Muscle of leg (tissue), 11 donors: ENCODE results near the gene PEG3. TPM values are rescaled to one million over a fixed set of nuclear protein-coding genes. Genes with fewer than 3 reads are reported as not detected.
A peak's percentile ranks its signal among the peaks of the same experiment; 100 is the strongest.

Experiments used
- DNase-seq: peaks from one replicate; pipeline ENCODE4 v3.0.0; 2013
- H3K27ac ChIP-seq: one replicate; pipeline ENCODE4 v1.5.1; 2013; ENCODE audit warnings: mild to moderate bottlenecking, low read length, control low read depth
- H3K27me3 ChIP-seq: one replicate; pipeline ENCODE4 v1.6.1; 2013; ENCODE audit warnings: low read length; ENCODE audit not compliant: control insufficient read depth, insufficient read depth
- H3K36me3 ChIP-seq: one replicate; pipeline ENCODE4 v1.6.1; 2013; ENCODE audit warnings: low read length; ENCODE audit not compliant: control insufficient read depth, insufficient read depth
- H3K4me1 ChIP-seq: one replicate; pipeline ENCODE4 v1.6.1; 2013; ENCODE audit warnings: low read length; ENCODE audit not compliant: control insufficient read depth, insufficient read depth
- H3K4me3 ChIP-seq: one replicate; pipeline ENCODE4 v1.5.1; 2013; ENCODE audit warnings: low read length, control low read depth
- H3K9me3 ChIP-seq: replicated peaks from 2 replicates; pipeline ENCODE4 v1.6.1; 2013; ENCODE audit warnings: low read depth, low read length; ENCODE audit not compliant: control insufficient read depth
- WGBS: methylation state at CpG from one replicate; pipeline ENCODE4 v1.1.5; 2013; ENCODE audit warnings: missing lambda C conversion rate; ENCODE audit not compliant: insufficient coverage; 5-methylcytosine and 5-hydroxymethylcytosine counted together
- polyA plus RNA-seq, 8 donors: library from polyadenylated mRNA; unstranded; fragments of 120-200 nt; gene quantifications; one replicate each; pipeline versions ENCODE4 v1.2.1 to v1.2.3, GENCODE V29; 2013; ENCODE audit warnings: inconsistent platforms in 1 of 8, low replicate concordance in 1 of 8; ENCODE audit not compliant: insufficient read length in 8 of 8, insufficient read depth in 1 of 8
- total RNA-seq: library from RNA; stranded (reverse); fragments of 120-200 nt; gene quantifications from one replicate; pipeline ENCODE4 v1.2.4, GENCODE V29; 2013

The PEG3 gene
- total and polyA plus RNA-seq, 9 donors, result 180 to 272 (median 229) TPM

GRCh38 chr19:56832352-56832928 is 8.1 kb downstream of the PEG3 start:
- peaks cover 46% of the 10 kb centered on the region for H3K4me1 ChIP-seq
- peak overlapping the region; percentile 59 for H3K27ac ChIP-seq
- DNase-seq, result no peak
- 60% methylated on average over 2 of the region's 5 CpGs for WGBS
- H3K9me3 ChIP-seq, result no peaks in the 10 kb centered on the region
- peaks cover 43% of the 10 kb centered on the region for H3K36me3 ChIP-seq
- H3K4me3 ChIP-seq, result no peak overlapping the region
- no peaks in the 10 kb centered on the region for H3K27me3 ChIP-seq

DNA sequence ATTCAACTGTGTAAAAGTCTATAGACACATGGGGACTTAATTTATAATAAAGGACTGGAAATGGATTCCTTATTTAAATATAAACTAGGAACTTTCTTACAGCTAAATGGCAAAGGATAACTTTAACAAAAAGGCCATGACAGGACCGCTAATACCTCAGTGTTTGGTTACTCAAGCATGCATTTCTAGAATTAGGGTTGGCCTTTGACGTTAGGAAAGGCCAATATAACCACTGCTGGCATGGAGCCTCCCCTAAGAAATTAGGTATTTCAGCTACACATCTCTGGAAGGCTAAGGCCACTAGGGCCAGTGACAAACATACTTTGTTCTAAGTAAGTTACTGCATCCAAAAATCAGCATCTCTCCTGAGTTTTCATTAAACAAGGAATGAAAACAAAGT is 9.3 kb downstream of the PEG3 start:
- Histone ChIP-seq H3K4me3 (no peak overlapping the region), H3K4me1 (peaks cover 36% of the 10 kb centered on the region), H3K36me3 (peaks cover 43% of the 10 kb centered on the region), H3K27me3 (no peaks in the 10 kb centered on the region), H3K27ac (peak overlapping the region; percentile 72), H3K9me3 (no peaks in the 10 kb centered on the region)
- DNase-seq, result peak; percentile 39
- 0% methylated on average over 1 of the region's 2 CpGs for WGBS

DNA sequence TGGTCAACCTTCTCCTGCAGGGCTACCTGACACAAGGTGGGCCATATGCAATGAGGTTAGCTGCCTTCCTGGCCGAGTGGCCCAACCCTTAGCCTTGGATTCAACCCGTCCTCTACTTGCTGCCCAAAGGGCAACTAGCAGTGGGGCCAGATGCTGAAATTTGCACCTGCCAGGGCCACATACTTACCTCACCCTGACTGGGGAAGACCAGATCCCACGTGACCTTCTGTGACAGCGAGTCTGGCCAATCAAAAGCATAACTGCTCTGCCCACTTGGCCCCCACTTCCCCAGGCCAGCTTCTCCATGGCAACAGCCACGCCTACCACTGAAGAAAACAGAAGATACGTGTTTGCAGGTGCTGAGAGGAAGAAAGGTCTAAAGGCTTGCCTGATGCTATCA is 10.9 kb downstream of the PEG3 start:
- DNase-seq, result no peak
- 76% methylated on average over 4 of the region's 6 CpGs for WGBS
- H3K4me1 ChIP-seq, result peaks cover 19% of the 10 kb centered on the region
- H3K27ac ChIP-seq, result no peak overlapping the region
- H3K27me3 ChIP-seq, result no peaks in the 10 kb centered on the region
- H3K36me3 ChIP-seq, result peaks cover 34% of the 10 kb centered on the region
- no peak overlapping the region for H3K4me3 ChIP-seq
- no peaks in the 10 kb centered on the region for H3K9me3 ChIP-seq

- DNase-seq, result no peak
- WGBS, result no CpG with 5 or more reads among the region's 2 CpGs
- H3K4me1 ChIP-seq, result peaks cover 14% of the 10 kb centered on the region
- H3K36me3 ChIP-seq, result peaks cover 32% of the 10 kb centered on the region
- no peaks in the 10 kb centered on the region for H3K27me3 ChIP-seq
- H3K4me3 ChIP-seq, result no peak overlapping the region
- no peak overlapping the region for H3K27ac ChIP-seq
- H3K9me3 ChIP-seq, result no peaks in the 10 kb centered on the region
Observed at GRCh38 chr19:56827708-56828107, 12.8 kb downstream of the PEG3 start.

- WGBS, result 89% methylated on average over 6 of the region's 6 CpGs
- peaks cover 2% of the 10 kb centered on the region for H3K4me1 ChIP-seq
- peaks cover 50% of the 10 kb centered on the region for H3K36me3 ChIP-seq
- H3K27ac ChIP-seq, result no peak overlapping the region
- H3K27me3 ChIP-seq, result no peaks in the 10 kb centered on the region
- H3K9me3 ChIP-seq, result no peaks in the 10 kb centered on the region
- H3K4me3 ChIP-seq, result no peak overlapping the region
- DNase-seq, result no peak
Observed at GRCh38 chr19:56823956-56824355, 16.6 kb downstream of the PEG3 start.

DNA sequence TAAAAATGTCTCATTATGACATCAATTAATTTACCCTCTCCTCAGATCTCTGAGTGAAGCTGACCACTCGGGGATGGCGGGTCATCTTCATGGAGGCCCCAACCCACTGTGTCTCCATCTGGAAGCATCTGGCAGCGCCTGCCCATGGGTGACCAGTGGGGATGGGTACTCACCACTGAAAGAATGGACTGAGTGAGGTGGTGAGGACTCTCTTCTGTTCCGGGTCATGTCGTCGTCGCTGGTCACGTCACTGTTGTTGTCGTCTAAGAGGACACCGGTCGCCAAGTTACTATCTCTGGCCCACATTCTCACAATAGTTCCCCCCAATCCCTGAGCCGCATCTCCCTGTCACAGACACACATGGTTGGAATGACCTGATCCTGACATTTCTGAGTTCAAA is 17.1 kb downstream of the PEG3 start:
- WGBS, result 85% methylated on average over 9 of the region's 12 CpGs
- Histone ChIP-seq H3K4me1 (peaks cover 2% of the 10 kb centered on the region), H3K27ac (no peak overlapping the region), H3K4me3 (no peak overlapping the region), H3K9me3 (no peaks in the 10 kb centered on the region), H3K36me3 (peaks cover 56% of the 10 kb centered on the region), H3K27me3 (no peaks in the 10 kb centered on the region)
- DNase-seq, result no peak

DNA sequence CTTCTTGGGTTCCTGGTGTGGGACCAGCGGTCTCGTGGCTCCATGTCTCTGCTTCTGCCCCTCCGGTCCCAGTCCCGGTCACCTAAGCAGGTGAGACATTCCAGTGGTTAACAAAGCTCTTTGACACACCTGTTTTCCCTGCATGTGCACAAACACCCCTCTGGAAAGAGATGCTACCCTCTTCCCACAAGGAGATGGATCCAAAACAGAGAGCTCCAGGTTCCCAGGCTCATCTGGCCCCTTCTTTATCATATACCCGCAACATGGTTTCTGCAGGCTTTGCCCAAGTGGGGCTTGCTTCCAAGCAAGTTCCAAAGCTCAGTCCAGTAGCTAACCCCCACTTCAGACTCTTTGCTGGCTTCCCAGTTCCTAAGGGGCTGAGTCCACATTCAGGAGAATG is 17.8 kb downstream of the PEG3 start:
- Histone ChIP-seq H3K27ac (no peak overlapping the region), H3K4me3 (no peak overlapping the region), H3K4me1 (no peaks in the 10 kb centered on the region), H3K27me3 (no peaks in the 10 kb centered on the region), H3K36me3 (peaks cover 61% of the 10 kb centered on the region), H3K9me3 (no peaks in the 10 kb centered on the region)
- no peak for DNase-seq
- 86% methylated on average over 5 of the region's 5 CpGs for WGBS

DNA sequence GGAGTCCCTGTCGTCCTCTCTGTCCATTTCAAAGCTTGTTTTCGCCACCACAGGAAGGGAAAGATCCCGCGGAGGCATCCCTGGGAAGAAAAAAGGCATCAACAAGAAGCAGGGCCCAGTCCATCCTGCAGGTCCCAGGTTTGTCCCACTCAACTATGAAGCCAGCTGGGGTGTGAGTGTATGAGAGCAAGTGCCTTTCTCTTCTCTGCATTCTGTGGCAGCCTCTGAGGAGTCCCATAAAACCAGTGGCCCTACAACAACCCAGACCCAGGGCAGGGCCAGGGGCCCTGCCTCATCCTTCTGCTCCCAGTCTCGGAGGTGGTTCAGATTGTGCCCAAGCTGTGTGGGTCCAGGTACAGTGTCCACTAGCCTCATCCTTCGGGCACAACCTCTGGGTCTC is 18.9 kb downstream of the PEG3 start:
- no peaks in the 10 kb centered on the region for H3K9me3 ChIP-seq
- DNase-seq, result no peak
- 80% methylated on average over 3 of the region's 6 CpGs for WGBS
- H3K27ac ChIP-seq, result no peak overlapping the region
- no peaks in the 10 kb centered on the region for H3K4me1 ChIP-seq
- H3K27me3 ChIP-seq, result no peaks in the 10 kb centered on the region
- peaks cover 72% of the 10 kb centered on the region for H3K36me3 ChIP-seq
- no peak overlapping the region for H3K4me3 ChIP-seq

GRCh38 chr19:56821209-56821608 is 19.3 kb downstream of the PEG3 start:
- Histone ChIP-seq H3K36me3 (peaks cover 77% of the 10 kb centered on the region), H3K9me3 (no peaks in the 10 kb centered on the region), H3K27ac (no peak overlapping the region), H3K4me1 (no peaks in the 10 kb centered on the region), H3K4me3 (no peak overlapping the region), H3K27me3 (no peaks in the 10 kb centered on the region)
- WGBS, result 79% methylated on average over 5 of the region's 5 CpGs
- DNase-seq, result no peak

DNA sequence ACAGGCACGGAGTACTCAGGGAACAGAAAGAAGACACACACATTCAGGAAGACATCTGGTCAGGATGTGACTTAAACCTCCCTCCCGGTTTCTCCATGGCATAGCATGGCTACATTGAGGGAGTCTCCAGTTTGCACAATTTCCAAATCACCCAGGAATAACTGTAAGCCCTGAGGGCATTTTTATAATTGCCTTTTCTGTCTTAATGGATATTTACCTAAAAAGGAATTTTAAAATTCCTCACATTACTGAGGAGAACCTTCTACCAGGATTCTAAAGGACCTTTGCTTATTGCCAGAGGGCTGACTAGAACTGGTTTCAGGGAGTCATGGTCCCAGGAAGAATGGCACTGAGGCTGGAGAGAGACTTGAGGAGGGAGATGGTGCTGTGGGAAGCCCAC is 21.4 kb downstream of the PEG3 start:
- Histone ChIP-seq H3K36me3 (peaks cover 90% of the 10 kb centered on the region), H3K27me3 (no peaks in the 10 kb centered on the region), H3K4me1 (no peaks in the 10 kb centered on the region), H3K27ac (no peak overlapping the region), H3K4me3 (no peak overlapping the region), H3K9me3 (no peaks in the 10 kb centered on the region)
- no CpG with 5 or more reads among the region's 2 CpGs for WGBS
- no peak for DNase-seq

DNA sequence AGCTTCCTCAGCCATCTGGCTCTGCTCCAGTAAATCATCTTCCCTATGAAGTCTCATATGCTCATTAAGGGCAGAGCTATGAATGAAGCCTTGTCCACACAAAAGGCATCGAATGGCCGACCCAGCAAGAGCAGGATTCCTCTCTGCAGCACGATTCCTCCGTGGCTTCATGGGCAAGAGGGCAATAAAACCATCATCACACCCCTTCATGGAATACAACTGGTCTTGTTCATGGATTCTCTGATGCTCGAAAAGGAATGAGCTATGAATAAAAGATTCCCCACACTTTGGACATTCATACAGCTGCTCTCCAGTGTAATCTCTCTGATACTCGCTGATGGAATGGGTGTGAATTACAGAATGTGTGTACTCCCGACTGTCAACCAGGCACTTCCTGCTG is 25.9 kb downstream of the PEG3 start:
- Histone ChIP-seq H3K27me3 (no peaks in the 10 kb centered on the region), H3K27ac (no peak overlapping the region), H3K9me3 (no peaks in the 10 kb centered on the region), H3K36me3 (peaks cover 68% of the 10 kb centered on the region), H3K4me3 (no peak overlapping the region), H3K4me1 (no peaks in the 10 kb centered on the region)
- no peak for DNase-seq
- no CpG with 5 or more reads among the region's 7 CpGs for WGBS
